WTC11 (cell line): ENCODE measurements around the gene MYO3A.

Experiments
- AFF4 ChIP-seq: sonication (generic); formaldehyde crosslinking; IDR thresholded peaks from 2 replicates; pipeline ENCODE4 v1.8.1; 2023; ENCODE audit warnings: mild to moderate bottlenecking, missing genetic modification reagents, borderline replicate concordance
- ATF3 ChIP-seq: sonication (generic); formaldehyde crosslinking; conservative IDR thresholded peaks from 2 replicates; pipeline ENCODE4 v1.8.1; 2022; ENCODE audit warnings: mild to moderate bottlenecking, missing genetic modification reagents
- CTCF ChIP-seq: fragments of 200-600 bp; IDR thresholded peaks from 2 replicates; pipeline ENCODE4 v1.8.0; 2022; ENCODE audit warnings: antibody characterized with exemption
- PREB ChIP-seq: sonication (generic); formaldehyde crosslinking; IDR thresholded peaks from 2 replicates; pipeline ENCODE4 v1.8.1; 2022; ENCODE audit warnings: mild to moderate bottlenecking, missing genetic modification reagents, moderate library complexity, borderline replicate concordance
- RELA ChIP-seq: sonication (generic); formaldehyde crosslinking; IDR thresholded peaks from 2 replicates; pipeline ENCODE4 v1.8.1; 2022; ENCODE audit warnings: missing genetic modification reagents, mild to moderate bottlenecking, borderline replicate concordance
- SP1 ChIP-seq: sonication (generic); formaldehyde crosslinking; conservative IDR thresholded peaks from 2 replicates; pipeline ENCODE4 v1.8.1; 2022; ENCODE audit warnings: missing genetic modification reagents
- USF2 ChIP-seq: sonication (generic); formaldehyde crosslinking; IDR thresholded peaks from 2 replicates; pipeline ENCODE4 v1.8.1; 2023; ENCODE audit warnings: mild to moderate bottlenecking, missing genetic modification reagents, moderate library complexity
- ZNF121 ChIP-seq: sonication (generic); formaldehyde crosslinking; IDR thresholded peaks from 2 replicates; pipeline ENCODE4 v1.8.0; 2023; ENCODE audit warnings: missing genetic modification reagents

GRCh38 chr10:26048756-26049155 is 114.7 kb downstream of the MYO3A start:
- no peak for TF ChIP-seq USF2 (CRISPR knock-in tag)
- no peak for TF ChIP-seq RELA (CRISPR knock-in tag)
- no peak for TF ChIP-seq CTCF
- TF ChIP-seq SP1 (CRISPR knock-in tag): no peak
- no peak for TF ChIP-seq ATF3
- no peak for TF ChIP-seq ZNF121 (CRISPR knock-in tag)
- TF ChIP-seq AFF4 (CRISPR knock-in tag): no peak
- TF ChIP-seq PREB (CRISPR knock-in tag): no peak
